GM21381 (cell line): ENCODE results near the gene GRIPAP1.
A peak's percentile ranks its signal among the peaks of the same experiment; 100 is the strongest.

Experiments used
- ATAC-seq: cut with Tn5 transposase; IDR thresholded peaks from one replicate; pipeline ENCODE4 v1.9.1; 2021; ENCODE audit warnings: mild to moderate bottlenecking, moderate library complexity; ENCODE audit not compliant: unreplicated experiment

The GRIPAP1 gene

DNA sequence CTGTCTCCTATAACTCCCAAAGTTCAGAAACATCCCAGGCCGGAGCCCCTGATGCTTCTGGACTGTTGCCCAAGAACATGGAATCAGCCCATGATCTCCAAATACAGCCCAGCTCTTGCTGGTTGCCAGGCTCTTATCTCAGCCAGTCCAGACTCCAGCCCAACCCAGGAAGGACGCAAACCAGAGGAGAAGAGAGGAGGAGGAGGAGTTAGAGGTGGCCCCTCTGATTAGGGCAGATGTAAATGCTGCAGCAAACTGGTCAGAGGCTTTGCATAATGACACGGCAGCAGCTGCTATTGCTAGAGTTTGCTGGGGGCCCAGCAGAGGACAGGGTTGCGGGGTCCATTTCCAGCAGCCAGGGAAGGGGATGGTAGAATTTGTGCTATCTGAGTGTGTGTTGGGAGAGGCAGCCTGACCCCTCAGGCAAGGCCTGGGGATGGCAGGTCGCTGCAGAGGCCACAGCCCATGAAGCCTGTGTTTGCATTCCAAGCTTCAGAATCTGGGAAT is 40.4 kb downstream of the GRIPAP1 start:
- ATAC-seq = no peak

DNA sequence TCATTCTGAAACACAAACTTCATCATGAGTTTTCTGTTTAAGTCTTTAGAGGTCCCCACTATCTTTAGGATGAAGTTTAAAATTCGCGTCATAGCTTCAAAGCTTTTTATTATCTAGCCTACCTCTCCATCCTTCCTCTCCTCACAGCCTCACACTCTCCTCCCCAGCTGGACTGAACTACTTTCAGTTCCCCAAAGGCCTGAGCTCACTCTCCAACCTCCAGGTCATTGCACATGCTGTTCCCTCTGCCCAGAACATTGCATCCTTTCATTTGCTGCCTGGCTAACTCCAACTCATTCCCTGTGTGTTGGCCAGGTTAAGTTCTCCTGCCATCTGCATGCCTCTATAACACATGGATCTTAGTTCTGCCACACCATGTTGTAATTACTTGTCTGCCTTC is 41.8 kb downstream of the GRIPAP1 start:
- no peak for ATAC-seq

GRCh38 chrX:48958635-48959094 is 43.4 kb downstream of the GRIPAP1 start:
- no peak for ATAC-seq

- ATAC-seq = peak; percentile 85
These were observed 44.0 kb downstream of the GRIPAP1 start for GRCh38 chrX:48957827-48958634.

DNA sequence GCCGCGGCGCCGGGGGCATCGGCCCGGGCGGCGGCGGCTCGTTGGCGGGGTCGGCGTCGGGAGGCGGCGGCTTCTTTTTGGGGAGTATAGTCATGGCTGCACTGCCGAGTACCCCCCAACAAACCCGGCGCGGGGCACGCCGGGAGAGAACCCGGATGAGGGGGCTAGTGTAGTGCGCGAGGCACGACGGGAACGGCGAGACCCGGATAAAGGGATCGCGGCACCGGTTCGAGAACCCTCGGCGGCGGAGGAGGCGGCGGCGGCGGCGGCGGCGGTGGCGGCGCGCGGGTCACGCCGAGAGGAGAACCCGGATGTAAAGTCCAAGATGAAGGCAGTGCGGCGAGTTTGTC is 44.6 kb downstream of the GRIPAP1 start, which contains the start of gene OTUD5:
Gene OTUD5, minus strand, starts transcription at position 131 of the 350 bp plus-strand sequence. Its CDS starts 37 bp downstream, at position 94.
- ATAC-seq = peak; percentile 41

- ATAC-seq = peak; percentile 1
These were observed 45.2 kb downstream of the GRIPAP1 start for GRCh38 chrX:48956728-48957414.

DNA sequence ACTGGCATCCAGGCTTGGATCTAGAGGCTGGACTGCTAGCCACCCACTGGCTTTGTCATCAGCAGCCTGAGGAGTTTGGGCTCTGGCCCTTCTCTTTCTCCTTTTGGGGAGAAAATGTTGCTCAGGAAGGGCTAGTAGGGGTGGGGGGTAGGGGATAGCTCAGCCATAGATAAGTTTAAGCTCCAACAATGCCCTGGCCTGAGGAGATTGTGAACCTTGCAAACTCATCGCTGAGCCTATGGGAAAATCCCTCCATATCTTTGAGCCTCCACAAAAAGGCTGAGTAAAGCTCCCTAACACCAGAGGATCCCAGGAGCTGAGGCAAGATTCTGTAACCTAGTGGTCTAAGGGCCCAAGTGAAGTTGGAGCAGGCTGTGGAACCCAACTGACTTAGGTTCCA is 53.5 kb downstream of the GRIPAP1 start:
- ATAC-seq = no peak

DNA sequence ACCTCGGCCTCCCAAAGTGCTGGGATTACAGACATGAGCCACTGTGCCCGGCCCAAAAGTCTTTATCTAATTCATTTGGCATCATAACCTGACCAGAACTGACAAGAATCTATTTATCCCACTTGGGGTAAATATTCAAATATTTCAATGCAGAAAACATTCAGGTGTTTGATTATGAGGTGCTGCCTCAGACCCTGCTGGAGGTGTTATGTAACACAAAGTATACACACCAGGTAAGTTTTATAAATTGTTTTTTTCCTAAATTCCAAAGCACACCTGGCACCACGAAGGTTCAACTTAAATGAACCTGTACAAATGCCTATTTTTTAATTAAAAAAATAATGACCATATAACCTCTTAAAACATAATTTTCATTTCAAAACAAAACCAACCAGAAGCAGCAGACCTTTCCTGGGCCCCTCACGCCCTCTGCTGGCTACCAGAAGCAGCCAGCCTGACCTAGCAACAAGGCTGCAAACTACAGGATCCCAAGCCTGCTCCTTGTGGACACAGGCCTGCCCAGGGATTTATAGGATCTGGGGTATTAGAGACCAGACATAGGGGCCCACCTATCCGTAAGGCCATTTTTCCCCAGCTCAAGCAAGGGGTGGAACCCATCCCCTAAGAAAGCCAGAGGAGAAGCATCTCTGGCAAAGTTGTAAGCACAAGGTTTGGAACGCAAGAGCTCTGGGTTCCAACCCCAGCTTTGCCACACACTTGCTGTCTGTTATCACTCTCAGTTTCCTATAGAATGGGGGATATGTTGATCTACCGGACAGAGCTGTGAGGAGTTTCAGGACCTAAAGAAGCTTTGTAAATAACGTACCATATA is 56.3 kb downstream of the GRIPAP1 start:
- ATAC-seq = no peak

- no peak for ATAC-seq
These were observed 59.2 kb downstream of the GRIPAP1 start for GRCh38 chrX:48942895-48943294.

DNA sequence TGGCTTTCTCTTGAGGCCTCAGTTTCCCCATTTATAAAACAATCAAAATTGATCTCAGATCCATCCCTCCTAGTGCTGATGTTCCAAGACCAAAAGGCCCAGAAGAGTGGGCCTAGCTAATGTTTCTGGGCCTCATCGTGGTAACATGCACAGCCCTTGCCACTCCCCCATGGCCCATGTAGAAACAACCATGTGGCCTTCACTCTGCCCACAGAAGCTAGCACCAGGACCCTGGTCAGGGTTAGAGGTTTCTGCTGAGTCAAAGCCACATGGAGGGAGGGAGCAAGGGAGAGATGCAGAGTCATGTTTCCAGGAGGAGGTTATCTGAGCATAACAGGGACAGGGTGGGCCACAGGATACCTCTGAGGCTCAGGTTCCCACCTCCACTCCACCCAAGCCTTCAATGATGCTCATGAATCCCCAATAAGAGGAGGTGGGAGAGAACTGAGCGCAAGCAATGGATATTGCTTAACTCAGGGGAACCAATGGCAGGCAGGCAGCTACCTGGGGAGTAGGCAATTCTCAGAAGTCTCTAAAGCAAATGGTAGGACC is 61.6 kb downstream of the GRIPAP1 start:
- ATAC-seq = no peak

GRCh38 chrX:48939524-48940228 is 62.4 kb downstream of the GRIPAP1 start:
- no peak for ATAC-seq

- ATAC-seq = peak; percentile 41
These were observed 63.2 kb downstream of the GRIPAP1 start for GRCh38 chrX:48938721-48939425.

- peak; percentile 37 for ATAC-seq
These were observed 64.8 kb downstream of the GRIPAP1 start for GRCh38 chrX:48937054-48937907.

GRCh38 chrX:48936429-48937053 is 65.5 kb downstream of the GRIPAP1 start:
- no peak for ATAC-seq

GRCh38 chrX:48935301-48935670 is 66.8 kb downstream of the GRIPAP1 start:
- no peak for ATAC-seq

- ATAC-seq = no peak
These were observed 67.3 kb downstream of the GRIPAP1 start for GRCh38 chrX:48934581-48935300.

- ATAC-seq = no peak
These were observed 68.3 kb downstream of the GRIPAP1 start for GRCh38 chrX:48933757-48934156.
